ENCODE results near the gene OCA2.

OCA2 gene

DNA sequence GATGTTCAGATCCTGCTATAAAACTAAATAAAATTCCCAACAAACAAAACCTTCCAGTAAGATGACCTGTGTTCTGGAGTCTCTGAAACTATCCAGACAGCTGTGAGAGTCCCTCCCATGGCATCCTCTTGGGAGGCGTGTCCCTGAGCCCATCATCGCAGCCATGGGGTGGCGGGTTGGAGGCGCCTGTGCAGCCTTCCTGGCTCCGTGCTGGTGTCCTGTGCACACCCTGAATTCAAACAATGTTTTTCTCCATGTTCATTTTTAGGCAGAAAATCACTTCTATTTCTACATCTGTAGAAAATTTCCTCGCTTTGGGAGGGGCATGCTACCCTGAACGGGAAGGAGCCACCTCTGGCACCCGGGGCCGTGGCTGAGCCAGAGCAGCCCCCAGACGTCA is 19.4 kb upstream of the OCA2 start:
- no peak for DNase-seq

DNA sequence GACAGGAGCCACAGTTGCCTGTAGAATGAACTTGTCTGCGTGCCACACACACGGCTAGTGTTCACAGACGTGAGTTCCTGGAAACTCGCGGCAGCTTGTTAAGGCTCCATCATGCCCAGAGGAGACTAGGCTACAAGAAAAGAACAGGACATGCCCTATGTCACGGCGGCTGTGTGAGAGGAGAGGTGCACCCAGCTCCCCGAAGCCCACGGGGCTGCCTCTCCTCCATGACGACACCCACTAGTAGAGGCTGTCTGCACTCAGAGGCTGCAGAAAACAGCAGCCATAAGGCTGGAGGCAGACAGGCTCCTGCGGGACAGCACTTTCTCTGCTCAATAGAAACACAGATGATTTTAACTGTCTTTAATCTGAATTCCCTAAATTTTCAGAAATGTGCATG is 19.0 kb upstream of the OCA2 start:
- DNase-seq = no peak

DNA sequence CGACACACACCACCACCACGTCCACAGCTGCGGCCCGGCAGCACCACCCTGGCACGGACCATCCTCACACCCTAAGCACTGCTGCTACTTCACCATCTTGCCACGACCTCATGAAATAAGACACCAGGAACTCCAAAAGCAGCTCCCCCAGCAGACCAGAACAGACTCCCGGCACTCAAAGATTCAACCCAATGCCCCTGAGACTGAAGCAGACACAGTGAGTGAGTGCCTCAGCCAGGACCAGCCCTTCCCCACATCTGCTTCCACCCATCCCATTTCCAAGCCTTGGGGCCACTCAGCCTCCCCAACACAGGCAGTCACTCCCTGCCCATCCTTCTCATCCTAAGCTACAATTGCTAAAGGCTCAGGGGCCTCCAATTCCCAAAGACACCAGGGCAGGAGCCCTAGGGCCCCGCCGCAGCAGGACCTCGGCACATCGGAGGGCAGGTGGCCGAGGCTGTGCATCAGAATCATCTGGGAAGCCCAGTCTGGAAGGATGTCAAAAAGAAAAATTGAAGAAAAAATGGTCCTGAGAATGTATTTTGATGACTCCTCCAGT is 18.4 kb upstream of the OCA2 start:
- peak; percentile 20 for DNase-seq

DNA sequence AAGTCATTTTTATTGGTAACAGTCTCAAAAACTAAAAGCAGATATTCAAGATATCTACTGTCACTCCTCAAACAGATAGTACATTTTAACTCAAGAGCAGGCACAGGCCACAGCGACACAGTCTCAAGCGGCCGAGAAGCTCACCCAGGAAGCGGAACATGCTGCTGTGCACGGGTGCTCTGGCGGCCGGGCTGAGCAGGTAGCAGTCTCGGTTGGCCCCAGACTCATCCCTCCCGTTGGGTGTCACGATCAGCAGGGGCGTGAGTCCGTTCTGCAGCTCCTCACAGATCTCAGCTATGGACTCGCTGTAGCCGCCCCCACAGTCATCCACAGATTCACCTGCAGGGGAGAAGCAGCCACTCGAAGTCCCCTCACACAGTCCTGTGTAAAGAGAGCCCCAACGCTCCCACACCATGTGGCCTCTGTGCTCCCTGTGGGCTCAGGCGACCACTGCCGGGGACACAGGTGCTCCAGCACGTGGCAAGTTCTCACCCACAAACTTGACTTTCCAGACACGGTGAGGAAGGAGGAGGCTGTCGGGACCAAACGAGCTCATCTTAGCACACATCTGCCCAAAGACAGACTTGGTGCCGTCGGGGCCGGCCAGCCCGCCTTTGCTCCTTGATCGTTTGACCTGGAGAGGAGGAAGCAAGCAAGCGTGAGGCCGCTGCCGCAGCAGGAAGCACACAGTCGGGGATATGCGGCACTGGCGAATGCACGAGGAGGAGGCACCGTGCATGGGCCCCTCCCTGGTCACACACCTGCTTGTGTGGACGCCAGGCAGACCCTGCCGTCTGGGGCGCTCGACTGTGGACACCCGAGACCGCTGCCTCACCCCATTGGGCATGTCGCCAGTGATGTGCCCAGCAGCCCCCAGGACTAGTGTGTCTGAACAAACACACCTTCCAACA is 17.7 kb upstream of the OCA2 start:
- no peak for DNase-seq

DNA sequence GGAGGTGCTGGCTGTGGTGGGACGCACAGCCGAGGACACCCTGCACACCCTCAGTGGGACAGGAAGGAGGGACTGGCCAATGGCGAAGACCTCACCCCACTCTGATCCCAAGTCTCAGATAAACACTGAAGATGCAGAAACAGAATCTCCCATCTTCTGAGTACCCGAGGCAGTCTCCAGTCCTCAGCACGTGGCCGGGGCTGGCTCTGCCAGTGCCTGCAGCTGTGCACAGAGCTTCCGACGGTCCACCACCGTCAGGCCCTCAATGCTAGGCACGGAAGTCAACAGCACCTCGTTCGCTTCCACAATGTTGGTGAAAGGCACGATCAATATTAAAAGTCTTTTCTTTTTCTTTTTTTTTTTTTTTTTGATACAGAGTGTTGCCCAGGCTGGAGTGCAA is 16.8 kb upstream of the OCA2 start:
- DNase-seq = no peak

DNA sequence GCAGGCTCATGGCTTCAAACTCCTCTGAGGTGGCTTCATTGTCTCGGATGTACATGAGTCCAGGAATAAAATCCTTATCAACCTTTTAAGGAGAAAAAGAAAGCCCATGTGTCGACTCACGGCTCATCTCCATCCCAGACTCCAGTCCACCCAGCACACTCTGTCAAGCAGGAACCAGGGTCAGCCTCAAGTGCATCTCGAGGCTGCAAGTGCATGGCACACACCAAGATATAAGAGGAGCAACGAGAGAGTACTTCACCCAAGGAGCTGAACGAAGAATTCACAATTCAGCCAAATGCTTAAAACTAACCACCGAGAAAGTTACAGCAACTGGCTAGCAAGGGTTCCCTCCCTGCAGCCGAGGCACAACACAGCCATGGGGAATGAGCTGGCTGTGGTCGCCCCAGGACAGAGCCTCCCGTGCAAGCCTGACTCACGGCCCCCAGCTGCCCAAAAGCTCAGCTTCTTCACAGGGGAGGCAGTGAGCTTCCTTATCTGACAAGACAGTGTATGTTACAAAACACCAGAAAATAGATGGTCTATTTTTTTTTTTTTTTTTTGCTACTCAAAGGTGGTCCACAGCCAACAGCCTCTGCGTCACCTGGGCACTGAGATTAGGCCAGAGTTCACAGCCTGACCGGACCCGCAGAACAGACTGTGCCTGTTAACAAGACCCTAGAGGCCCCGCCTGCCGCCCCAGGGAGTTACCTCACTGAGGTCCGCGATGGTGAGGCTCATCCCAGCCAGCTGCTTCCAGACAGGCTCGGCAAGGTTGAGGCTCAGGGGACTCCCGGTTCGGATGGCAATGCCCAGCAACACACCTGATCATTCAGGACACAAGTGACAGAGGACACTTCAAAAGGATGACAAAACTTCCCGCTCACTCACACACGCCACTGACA is 15.9 kb upstream of the OCA2 start:
- DNase-seq = no peak

DNA sequence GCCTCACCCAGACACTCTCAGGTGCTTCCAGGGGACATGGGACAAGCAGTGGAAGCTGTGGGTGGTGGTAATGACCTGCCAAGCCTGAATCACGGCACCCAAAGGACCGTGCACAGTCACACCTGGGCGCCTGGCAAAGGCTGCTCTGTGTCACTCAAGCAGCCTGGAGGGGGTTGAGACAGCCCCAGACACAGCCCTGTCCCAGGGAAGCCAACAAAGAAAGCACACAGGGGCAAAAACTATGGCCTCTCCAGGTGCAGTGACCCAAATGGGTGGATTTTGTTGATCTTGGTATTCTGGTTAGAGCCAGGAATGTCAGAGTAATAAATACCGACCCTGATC is 15.0 kb upstream of the OCA2 start:
- DNase-seq = no peak

DNA sequence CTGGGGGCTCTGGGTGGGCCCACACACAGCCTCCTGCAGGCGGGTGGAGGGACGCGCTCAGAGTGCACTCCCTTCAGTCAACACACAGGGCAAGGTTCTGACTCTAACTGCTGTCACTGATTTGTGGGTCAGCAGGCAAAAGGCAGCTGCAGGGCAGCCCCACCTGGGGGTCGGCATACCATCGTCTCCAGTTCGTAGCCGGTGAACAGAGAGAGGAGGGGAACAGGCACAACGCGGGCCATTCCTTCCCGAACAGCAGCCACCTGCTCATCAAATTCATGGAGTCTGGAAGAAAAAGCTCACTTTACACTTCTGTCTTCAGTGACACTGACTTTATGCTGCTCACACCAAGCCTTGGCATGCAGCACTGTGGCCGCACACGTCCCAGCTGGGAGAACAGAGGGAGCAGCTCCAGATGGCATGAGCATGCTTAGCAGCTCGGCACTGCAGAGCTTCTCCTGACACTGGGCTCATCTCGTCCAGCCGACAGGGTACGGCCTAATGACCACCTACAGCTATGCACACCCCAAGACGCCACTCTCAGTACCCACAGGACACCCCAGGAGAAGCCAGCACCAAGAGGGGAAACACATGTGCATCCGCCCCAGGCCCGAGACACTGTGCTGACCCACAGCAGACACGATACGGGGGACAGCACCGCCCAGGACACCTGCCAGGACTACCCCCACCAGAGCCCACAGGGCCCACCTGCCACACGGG is 14.4 kb upstream of the OCA2 start:
- DNase-seq = no peak

DNA sequence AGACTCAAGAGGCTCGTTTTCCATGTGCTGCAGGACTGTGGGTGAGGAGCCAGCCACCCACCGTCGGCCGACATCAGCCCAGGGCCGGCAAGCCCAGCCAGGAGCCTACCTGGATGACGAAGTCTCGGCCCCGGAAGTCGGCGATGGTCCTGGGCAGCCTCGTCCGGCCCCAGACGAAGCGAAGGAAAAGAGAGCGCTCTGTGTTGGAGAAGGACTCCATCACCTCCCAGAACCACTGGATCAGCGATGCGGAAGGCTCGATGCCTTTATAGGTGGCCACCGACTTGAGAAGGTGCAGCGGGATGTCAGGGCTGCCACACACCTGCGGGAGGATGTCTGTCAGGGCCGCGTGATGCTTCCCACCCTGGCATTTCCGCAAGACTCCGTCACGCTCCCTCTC is 13.8 kb upstream of the OCA2 start:
- no peak for DNase-seq

DNA sequence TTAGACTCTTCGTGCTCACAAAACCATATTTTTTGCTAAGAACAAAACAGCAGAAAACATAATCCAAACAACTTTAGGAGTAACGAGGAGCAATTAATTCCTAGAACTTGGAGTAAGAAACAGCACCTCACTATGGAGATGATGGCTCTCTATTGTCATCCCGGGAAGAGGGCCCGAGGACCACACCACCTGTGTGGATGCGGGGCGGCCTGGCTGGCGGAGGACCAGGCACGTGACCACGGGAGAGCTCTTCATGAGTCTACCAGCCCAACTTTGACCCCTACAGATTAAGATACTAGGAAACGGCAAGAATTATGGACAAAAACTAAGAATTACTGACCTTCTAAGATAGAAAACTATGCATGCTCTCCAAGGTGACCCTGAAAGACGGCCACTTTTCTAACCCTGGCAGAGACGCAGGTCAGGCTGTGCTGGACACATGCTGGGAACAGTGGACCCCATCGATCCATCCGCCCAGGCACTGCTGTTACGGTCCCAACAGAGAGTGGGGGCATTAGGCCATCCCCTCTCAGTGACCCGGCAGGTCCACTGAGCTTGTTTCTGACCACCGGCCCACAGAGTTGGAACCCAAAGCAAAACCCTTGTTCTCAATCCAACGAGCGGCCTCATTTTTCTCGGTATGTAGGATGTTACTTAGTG is 13.1 kb upstream of the OCA2 start:
- DNase-seq = no peak

DNA sequence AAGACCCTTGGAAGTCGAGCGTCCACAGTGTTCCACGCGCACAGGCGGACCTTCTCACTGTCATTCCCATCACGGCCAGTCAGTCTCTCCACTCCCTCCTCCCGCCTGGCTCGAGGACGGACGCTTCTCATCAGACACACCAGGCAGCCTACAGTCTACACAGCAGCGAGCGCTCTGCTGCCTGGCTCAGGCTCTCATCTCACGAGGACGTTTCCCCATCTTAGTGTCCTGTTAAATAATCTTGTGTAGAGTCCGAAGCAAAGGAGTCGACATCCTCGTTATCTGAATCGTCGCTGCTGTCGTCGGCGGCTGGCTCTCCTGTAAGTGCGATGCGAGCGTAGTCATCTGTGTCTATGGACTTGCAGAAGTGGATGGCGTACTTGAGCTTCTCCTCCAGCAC is 12.4 kb upstream of the OCA2 start:
- no peak for DNase-seq

DNA sequence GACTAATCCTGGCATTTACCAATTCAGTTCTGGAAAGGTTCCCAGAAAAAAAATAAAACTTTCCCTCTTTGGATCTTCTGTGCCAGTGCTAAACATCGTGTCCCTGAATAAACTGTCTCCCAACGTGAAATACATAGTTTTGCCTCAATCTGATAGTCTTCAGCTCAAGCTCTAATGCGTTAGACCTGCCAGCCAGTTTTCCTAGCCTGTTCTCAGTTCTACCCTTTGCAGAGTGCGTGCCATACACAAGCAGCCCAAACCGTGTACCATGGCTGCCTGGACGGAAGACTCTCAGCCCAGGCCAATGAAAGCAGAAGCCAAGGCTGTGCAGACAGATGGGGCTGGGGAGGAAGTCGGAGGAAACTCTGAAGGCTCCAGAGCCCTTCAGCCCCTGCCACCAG is 11.4 kb upstream of the OCA2 start:
- no peak for DNase-seq

DNA sequence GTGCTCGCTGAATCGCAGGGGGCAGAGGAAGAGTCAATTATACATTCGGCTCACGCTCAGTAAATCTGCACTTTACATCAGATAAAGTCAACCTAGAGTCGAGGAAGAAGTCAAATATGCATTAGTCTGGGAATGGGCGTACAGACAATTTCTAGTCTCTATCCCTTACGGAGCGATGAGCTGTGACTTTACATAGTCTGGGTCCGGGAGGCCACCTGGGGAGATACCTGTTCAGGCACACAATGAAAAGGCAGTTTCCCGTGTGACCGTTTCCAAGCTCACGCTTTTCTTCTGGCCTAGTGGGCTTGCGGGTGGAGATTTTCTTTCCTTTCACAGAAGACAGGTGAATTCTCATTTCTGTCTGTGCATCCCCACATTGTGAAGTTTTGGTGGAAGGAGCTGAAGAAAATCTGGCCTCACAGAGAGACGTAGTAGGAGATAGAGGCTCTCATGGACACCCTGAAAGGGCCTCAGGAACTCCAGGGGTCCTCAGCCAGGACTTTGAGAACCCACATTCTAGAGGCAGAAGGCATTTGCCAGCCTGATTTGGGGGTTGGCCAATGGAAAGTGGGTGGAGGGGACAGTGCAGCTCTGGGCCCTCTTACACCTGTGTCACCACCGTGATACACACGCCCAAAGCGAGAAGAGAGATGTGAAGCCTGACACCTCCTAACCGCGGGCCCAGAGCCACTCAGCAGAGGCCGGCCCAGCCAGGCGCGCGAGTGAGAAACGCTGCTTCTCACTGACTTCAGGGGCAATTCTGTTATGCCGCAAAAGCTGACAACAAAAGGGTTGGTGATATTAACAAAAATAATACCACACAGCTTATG is 10.7 kb upstream of the OCA2 start:
- no peak for DNase-seq

DNA sequence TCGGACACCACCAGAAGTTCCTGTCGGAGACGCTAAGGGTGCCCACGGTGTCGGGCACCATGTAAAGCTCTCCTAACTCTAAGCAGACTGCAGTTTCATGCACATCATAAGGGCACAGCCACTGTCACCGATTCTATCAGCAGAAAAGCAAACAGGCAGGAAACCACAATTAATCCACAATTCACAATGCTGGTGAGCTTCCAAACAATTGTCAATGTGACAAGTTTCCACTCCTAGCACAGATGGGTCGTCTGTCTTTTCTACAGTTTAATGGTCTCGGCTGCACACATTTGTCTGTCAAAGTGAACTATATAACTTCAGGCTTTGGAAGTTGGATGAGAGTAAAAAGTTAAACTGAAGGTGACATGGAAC is 8.8 kb upstream of the OCA2 start:
- DNase-seq = no peak

DNA sequence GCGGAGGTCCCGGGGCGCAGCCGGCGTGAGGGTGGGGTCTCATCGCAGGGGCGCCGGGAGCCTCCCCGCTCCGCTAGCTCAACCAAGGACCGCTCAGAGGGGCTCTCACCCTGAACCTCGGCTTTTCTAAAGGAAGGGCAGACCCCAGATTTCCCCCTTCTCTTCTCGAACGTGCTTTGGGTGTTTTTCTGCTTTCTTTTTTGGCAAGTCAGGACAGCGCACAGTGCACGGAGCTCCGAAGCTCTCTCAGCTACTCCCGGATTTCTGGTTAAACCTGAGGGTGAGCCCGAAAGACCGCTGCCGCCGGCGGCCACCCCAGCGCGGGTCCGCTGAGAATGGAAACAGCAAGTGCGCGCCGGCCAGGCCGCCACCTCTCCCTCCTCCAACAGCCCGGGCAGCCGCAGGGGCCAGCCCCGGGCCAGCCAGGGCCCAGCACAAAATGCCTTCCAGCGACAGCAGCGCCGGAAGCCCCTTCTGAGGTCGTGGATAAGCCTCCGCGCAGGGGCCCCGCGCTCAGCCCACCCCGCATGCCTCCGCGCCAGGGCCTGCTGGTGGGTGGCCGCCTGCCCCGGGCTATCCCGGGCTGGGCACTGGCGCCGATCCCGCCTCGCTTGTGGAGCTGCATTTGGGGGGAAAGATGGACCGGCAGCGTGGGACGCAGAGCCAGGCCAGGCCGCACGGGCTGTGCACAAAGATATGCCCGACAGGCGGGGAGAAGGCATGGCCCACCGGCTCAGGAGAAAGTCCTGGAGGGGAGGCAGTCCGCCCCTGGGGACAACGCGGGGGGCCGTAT is 8.2 kb upstream of the OCA2 start:
- no peak for DNase-seq

DNA sequence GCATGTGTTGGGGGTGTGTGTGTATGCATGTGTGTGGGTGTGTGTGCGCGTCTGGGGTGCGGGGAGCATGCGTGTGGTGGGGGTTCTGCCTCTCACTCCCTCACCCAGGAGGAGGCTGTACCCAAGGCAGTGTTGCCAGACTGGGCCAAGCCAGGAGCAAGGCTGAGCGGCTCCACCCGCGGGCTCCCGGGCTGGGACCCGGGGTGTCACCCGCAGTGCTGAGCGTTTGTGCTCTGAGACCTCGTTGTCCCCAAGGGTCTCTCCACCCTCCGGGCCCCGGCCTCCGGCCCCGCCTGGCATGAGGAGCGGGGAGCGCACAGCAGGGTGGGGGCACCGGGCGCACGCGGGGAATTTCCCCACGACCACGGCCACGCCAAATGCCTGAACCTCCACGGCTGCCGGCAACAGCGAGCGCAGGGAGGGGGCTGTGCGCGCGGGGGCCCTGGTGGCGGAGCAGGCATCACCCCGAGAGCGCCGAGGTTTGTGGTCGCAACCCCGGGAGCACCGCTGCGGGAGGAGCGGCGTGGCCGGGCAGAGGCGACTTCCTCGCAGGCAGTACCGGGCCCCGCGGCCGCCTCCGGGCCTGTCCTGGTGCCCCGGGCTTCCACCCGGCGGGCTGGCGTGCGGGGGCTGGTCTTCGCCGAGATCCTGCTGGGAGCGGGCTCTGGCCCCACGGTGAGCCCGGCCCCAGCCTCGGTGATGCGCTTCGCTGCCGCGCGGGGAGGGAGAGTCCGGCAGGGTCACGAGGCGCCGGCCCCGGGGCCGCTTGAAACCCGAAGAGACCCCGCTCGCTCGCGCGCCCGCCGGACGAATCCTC is 7.4 kb upstream of the OCA2 start:
- DNase-seq = no peak

DNA sequence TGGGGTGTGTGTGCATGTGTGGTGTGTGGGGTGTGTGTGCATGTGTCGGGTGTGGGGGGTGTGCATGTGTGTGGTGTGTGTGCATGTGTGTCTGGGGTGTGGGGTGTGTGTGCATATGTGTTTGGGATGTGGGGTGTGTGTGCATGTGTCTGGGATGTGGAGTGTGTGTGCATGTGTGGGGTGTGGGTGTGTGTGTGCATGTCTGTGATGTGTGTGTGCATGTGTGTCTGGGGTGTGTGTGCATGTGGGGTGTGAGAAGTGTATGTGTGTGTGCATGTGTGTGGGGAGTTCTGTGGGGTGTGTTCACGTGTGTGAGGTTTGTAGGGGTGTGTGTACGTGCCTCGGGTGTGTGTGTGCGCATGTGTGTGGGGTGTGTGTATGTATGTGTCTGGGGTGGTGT is 6.7 kb upstream of the OCA2 start:
- no peak for DNase-seq

DNA sequence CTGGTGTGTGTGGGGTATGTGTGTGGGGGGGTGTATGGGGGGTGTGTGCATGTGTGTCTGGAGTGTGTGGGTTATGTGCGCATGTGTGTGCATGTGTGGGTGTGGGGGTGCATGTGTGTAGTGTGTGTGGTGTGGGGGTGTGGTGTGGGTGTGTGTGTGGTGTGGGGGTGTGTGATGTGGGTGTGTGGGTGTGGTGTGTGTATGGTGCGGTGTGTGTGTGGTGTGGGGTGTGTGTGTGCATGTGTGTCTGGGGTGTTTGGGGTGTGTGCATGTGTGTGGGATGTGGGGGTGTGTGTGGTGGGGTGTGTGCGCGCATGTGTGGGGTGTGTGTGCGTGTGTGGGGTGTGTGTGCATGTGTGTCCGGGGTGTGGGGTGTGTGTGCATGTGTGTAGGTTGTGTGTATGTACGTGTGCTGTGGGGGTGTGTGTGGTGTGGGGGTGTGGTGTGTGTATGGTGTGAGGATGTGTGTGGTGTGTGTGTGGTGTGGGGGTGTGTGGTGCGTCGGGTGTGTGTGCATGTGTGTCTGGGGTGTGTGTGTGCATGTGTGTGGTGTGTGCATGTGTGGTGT is 6.2 kb upstream of the OCA2 start:
- no peak for DNase-seq

DNA sequence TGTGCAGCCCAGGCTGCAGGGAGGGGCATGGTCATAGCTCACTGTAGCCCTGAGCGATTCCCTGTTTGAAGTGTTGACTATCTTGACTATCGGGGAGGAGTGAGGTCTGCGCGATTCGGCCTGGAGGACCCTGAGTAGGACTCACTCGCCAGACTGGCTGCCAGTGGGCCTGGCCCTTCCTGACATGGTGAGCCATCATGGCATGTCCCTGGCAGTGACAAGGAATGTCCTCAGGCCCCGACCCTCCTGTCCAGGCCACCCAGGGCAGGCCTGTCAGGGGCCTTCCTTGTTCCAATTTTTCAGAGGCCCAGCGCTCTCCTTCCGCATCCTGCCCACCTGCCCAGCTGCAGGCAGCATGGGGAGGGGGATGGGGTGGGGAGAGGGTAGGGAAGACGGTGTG is 5.2 kb upstream of the OCA2 start:
- no peak for DNase-seq

DNA sequence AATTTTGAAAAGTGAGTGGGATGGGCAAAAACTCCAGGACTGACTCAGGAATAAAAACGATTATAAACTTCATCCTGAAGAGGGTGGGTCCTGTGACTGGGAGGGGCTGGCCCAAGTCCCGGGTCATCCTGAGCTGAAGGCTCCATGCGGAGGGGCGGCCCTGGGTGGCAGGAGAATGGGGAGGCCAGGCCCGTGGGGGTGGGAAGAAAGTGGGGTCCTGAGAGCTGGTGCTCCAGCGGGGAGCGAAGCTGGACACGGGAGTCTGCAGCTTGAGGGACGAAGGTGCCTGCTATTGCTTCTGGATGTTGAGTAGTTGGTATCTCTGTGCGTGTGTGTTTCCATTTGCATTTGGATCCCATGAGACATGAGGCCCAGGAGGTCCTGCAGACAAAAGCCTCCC is 4.7 kb upstream of the OCA2 start:
- no peak for DNase-seq

Measured in NCI-H2171 (cell line).